Activated CD4-positive, alpha-beta T cell treated with anti-CD3 and anti-CD28 coated beads for 36 hours (primary cell): ENCODE data around the gene C5AR2. TPM values are rescaled to one million over a fixed set of nuclear protein-coding genes. Genes with fewer than 3 reads are reported as not detected.

ENCODE experiments used
- ATAC-seq: fragments of 200-7000 bp; cut with Tn5 transposase; one replicate; pipeline ENCODE4 v1.10.0; 2021; ENCODE audit warnings: mild to moderate bottlenecking, moderate library complexity
- CTCF ChIA-PET: fragments of 350-600 bp; sonication (Branson Sonifier 250); formaldehyde crosslinking; loops from one replicate; lab custom pipeline; 2021; ENCODE audit warnings: antibody characterized with exemption; lab: Charles Lee
- POLR2A ChIA-PET: fragments of 350-600 bp; sonication (Branson Sonifier 250); formaldehyde crosslinking; loops from one replicate; lab custom pipeline; 2021; ENCODE audit warnings: antibody characterized with exemption, inconsistent platforms; lab: Charles Lee
- DNase-seq: peaks from one replicate; pipeline ENCODE4 v3.0.0-alpha.2; 2020
- H3K27ac Mint-ChIP-seq: one replicate; pipeline ENCODE4 v1.8.0; 2021; ENCODE audit warnings: mixed read lengths
- H3K27me3 Mint-ChIP-seq: one replicate; pipeline ENCODE4 v1.8.0; 2021; ENCODE audit warnings: mixed read lengths
- H3K36me3 Mint-ChIP-seq: one replicate; pipeline ENCODE4 v1.8.0; 2021; ENCODE audit warnings: low read depth, mixed read lengths
- H3K4me1 Mint-ChIP-seq: one replicate; pipeline ENCODE4 v1.8.0; 2021; ENCODE audit warnings: mixed read lengths
- H3K4me3 Mint-ChIP-seq: one replicate; pipeline ENCODE4 v1.8.0; 2021; ENCODE audit warnings: mild to moderate bottlenecking, moderate library complexity, mixed read lengths
- H3K9me3 Mint-ChIP-seq: one replicate; pipeline ENCODE4 v1.8.0; 2021; ENCODE audit warnings: low read depth, mixed read lengths
- intact Hi-C, 2 experiments: fragments of 100-400 bp; cut with DNase I in 1 of 2; cut with micrococcal nuclease in 1 of 2; formaldehyde crosslinking; loops; one replicate each; pipeline versions ENCODE4 v1.14.2 to v1.15.1; 2022 to 2024; cut with DNase I, micrococcal nuclease
- total RNA-seq, 2 experiments: library from RNA; stranded (reverse); gene quantifications; one replicate each; pipeline ENCODE4 v1.2.3, GENCODE V29; 2021

Gene C5AR2
- total RNA-seq, 2 experiments from 2014 or later, result not detected

- CTCF ChIA-PET, result no interaction called here
- intact Hi-C loops, result no loop called here
These were observed 21.7 kb upstream of the C5AR2 start for GRCh38 chr19:47310323-47310722.

GRCh38 chr19:47310819-47311218 lies 21.2 kb upstream of the C5AR2 start:
- no peaks in the 10 kb centered on the region for H3K9me3 Mint-ChIP-seq
- H3K27ac Mint-ChIP-seq, result no peak overlapping the region
- H3K4me3 Mint-ChIP-seq, result no peak overlapping the region
- no peaks in the 10 kb centered on the region for H3K36me3 Mint-ChIP-seq
- ATAC-seq (no peak), DNase-seq (no peak)
- CTCF ChIA-PET, result no interaction called here
- POLR2A ChIA-PET, result no interaction called here
- peaks cover 6% of the 10 kb centered on the region for H3K4me1 Mint-ChIP-seq
- intact Hi-C loops, result no loop called here
- H3K27me3 Mint-ChIP-seq, result peaks cover 10% of the 10 kb centered on the region

More at GRCh38 chr19:47310323-47310722, 21.7 kb upstream of the C5AR2 start:
- H3K27me3 Mint-ChIP-seq, result peaks cover 12% of the 10 kb centered on the region
- ATAC-seq (no peak), DNase-seq (no peak)
- peaks cover 4% of the 10 kb centered on the region for H3K4me1 Mint-ChIP-seq
- POLR2A ChIA-PET, result no interaction called here
- no peak overlapping the region for H3K4me3 Mint-ChIP-seq
- no peaks in the 10 kb centered on the region for H3K36me3 Mint-ChIP-seq
- no peaks in the 10 kb centered on the region for H3K9me3 Mint-ChIP-seq
- no peak overlapping the region for H3K27ac Mint-ChIP-seq

GRCh38 chr19:47312366-47313006 lies 19.5 kb upstream of the C5AR2 start:
- Mint-ChIP-seq H3K9me3 (no peaks in the 10 kb centered on the region), H3K36me3 (no peaks in the 10 kb centered on the region), H3K4me3 (no peak overlapping the region), H3K27me3 (peaks cover 14% of the 10 kb centered on the region), H3K27ac (no peak overlapping the region), H3K4me1 (peaks cover 6% of the 10 kb centered on the region)
- ChIA-PET POLR2A (no interaction called here), CTCF (no interaction called here)
- intact Hi-C loops, result no loop called here
- ATAC-seq (no peak), DNase-seq (no peak)

DNA sequence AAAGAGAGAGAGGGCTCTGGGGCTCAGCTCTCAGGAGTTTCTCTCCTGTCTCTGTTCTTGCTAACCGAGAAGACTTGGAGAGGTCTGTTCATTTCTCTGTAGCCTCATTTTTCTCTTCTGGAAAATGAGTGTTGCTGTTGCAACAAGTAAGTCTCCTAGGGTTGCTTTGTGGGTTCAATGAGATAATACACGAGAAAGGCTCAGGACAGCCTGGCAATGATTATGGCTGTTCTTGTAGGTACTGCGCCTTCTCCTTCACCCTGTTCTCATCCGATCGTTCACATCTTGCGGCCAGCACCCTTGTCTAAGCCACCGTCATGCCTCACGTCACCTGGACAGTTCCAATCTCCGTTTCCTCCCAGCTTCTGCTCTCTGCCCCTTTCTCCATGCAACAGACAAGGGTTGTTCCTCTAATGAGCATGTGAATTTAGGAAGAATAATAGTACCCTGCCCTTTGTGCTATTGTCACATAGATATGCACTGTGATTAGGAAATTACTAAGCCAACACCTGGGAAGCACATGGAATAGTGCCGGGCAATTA lies 18.1 kb upstream of the C5AR2 start:
- Mint-ChIP-seq H3K4me1 (peaks cover 6% of the 10 kb centered on the region), H3K27me3 (peaks cover 14% of the 10 kb centered on the region), H3K27ac (no peak overlapping the region), H3K9me3 (no peaks in the 10 kb centered on the region), H3K36me3 (no peaks in the 10 kb centered on the region), H3K4me3 (no peak overlapping the region)
- ATAC-seq (no peak), DNase-seq (no peak)
- intact Hi-C loops, result no loop called here
- CTCF ChIA-PET, result no interaction called here
- POLR2A ChIA-PET, result no interaction called here

- intact Hi-C loops, result no loop called here
- CTCF ChIA-PET, result interaction anchor here (0.9 to 1.5 kb wide), 3 partner anchors 18 to 113 kb away, joined by 3 read pairs; partner anchors contain the start of gene CCDC9
- H3K27me3 Mint-ChIP-seq, result peaks cover 17% of the 10 kb centered on the region
- ATAC-seq (peak; percentile 97), DNase-seq (peak; percentile 63)
- peaks cover 6% of the 10 kb centered on the region for H3K4me1 Mint-ChIP-seq
- H3K36me3 Mint-ChIP-seq, result no peaks in the 10 kb centered on the region
- no peak overlapping the region for H3K27ac Mint-ChIP-seq
- POLR2A ChIA-PET, result interaction anchor here (0.7 kb wide), 1 partner anchor 69 kb away, joined by 3 read pairs; no protein-coding TSS in a partner anchor
- no peak overlapping the region for H3K4me3 Mint-ChIP-seq
- no peaks in the 10 kb centered on the region for H3K9me3 Mint-ChIP-seq
These were observed 16.7 kb upstream of the C5AR2 start for GRCh38 chr19:47315125-47315821.

DNA sequence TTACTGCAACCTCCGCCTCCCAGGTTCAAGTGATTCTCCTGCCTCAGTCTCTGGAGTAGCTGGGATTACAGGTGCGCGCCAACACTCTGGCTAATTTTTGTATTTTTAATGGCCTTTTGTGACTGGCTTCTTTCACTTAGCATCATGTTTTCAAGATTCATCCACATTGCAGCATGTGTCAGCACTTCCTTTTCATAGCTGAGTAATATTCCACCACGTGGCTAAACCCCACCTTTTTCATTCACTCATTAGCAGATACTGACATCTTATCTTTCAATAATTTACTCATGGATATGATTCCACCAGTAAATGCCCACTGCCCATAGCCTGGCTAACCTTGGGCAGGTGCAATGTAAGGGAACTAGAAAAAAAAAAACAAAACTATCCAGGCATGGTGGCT lies 15.5 kb upstream of the C5AR2 start:
- ATAC-seq (no peak), DNase-seq (no peak)
- intact Hi-C loops, result no loop called here
- H3K36me3 Mint-ChIP-seq, result no peaks in the 10 kb centered on the region
- H3K9me3 Mint-ChIP-seq, result no peaks in the 10 kb centered on the region
- ChIA-PET CTCF (interaction anchor here (0.6 to 1.5 kb wide), 2 partner anchors 11 to 23 kb away, joined by 4 to 6 read pairs; no protein-coding TSS in a partner anchor), POLR2A (interaction anchor here (0.6 kb wide), 1 partner anchor 94 kb away, joined by 3 read pairs; no protein-coding TSS in a partner anchor)
- H3K27me3 Mint-ChIP-seq, result peaks cover 21% of the 10 kb centered on the region
- H3K4me3 Mint-ChIP-seq, result no peak overlapping the region
- peaks cover 6% of the 10 kb centered on the region for H3K4me1 Mint-ChIP-seq
- no peak overlapping the region for H3K27ac Mint-ChIP-seq

DNA sequence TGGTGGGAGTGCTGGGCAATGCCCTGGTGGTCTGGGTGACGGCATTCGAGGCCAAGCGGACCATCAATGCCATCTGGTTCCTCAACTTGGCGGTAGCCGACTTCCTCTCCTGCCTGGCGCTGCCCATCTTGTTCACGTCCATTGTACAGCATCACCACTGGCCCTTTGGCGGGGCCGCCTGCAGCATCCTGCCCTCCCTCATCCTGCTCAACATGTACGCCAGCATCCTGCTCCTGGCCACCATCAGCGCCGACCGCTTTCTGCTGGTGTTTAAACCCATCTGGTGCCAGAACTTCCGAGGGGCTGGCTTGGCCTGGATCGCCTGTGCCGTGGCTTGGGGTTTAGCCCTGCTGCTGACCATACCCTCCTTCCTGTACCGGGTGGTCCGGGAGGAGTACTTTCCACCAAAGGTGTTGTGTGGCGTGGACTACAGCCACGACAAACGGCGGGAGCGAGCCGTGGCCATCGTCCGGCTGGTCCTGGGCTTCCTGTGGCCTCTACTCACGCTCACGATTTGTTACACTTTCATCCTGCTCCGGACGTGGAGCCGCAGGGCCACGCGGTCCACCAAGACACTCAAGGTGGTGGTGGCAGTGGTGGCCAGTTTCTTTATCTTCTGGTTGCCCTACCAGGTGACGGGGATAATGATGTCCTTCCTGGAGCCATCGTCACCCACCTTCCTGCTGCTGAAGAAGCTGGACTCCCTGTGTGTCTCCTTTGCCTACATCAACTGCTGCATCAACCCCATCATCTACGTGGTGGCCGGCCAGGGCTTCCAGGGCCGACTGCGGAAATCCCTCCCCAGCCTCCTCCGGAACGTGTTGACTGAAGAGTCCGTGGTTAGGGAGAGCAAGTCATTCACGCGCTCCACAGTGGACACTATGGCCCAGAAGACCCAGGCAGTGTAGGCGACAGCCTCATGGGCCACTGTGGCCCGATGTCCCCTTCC lies 11.8 kb upstream of the C5AR2 start:
- DNase-seq (no peak), ATAC-seq (no peak)
- Mint-ChIP-seq H3K36me3 (no peaks in the 10 kb centered on the region), H3K4me3 (no peak overlapping the region), H3K4me1 (peaks cover 4% of the 10 kb centered on the region), H3K27ac (no peak overlapping the region), H3K27me3 (peaks cover 22% of the 10 kb centered on the region), H3K9me3 (no peaks in the 10 kb centered on the region)
- POLR2A ChIA-PET, result no interaction called here
- CTCF ChIA-PET, result interaction anchor here (0.6 kb wide), 1 partner anchor 24 kb away, joined by 3 read pairs; no protein-coding TSS in a partner anchor
- intact Hi-C loops, result no loop called here

DNA sequence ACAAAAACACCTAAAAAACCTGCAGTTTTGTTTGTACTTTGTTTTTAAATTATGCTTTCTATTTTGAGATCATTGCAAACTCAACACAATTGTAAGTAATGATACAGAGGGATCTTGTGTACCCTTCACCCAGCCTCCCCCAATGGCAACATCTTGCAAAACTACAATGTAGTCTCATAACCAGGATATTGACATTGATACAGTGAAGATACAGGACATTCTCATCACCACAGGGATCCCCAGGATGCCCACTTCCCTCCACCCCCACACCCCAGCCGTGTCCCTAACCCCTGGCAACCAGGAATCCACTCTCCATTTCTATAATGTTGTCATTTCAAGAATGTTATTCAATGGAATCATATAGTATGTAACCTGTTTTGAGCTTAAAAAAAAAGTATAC lies 10.3 kb upstream of the C5AR2 start:
- no peaks in the 10 kb centered on the region for H3K4me1 Mint-ChIP-seq
- H3K27ac Mint-ChIP-seq, result no peak overlapping the region
- no peaks in the 10 kb centered on the region for H3K9me3 Mint-ChIP-seq
- H3K27me3 Mint-ChIP-seq, result peaks cover 15% of the 10 kb centered on the region
- POLR2A ChIA-PET, result interaction anchor here (0.5 kb wide), 1 partner anchor 1856 kb away, joined by 13 read pairs; no protein-coding TSS in a partner anchor
- DNase-seq (no peak), ATAC-seq (no peak)
- intact Hi-C loops, result no loop called here
- H3K4me3 Mint-ChIP-seq, result no peak overlapping the region
- H3K36me3 Mint-ChIP-seq, result no peaks in the 10 kb centered on the region
- CTCF ChIA-PET, result interaction anchor here (0.6 kb wide), 1 partner anchor 318 kb away, joined by 3 read pairs; no protein-coding TSS in a partner anchor

- Mint-ChIP-seq H3K27me3 (peaks cover 14% of the 10 kb centered on the region), H3K4me3 (no peak overlapping the region), H3K9me3 (no peaks in the 10 kb centered on the region), H3K36me3 (no peaks in the 10 kb centered on the region), H3K27ac (no peak overlapping the region), H3K4me1 (no peaks in the 10 kb centered on the region)
- DNase-seq, result no peak
- ATAC-seq, result no peak
- CTCF ChIA-PET, result no interaction called here
- intact Hi-C loops, result no loop called here
- POLR2A ChIA-PET, result interaction anchor here (0.5 kb wide), 1 partner anchor 1856 kb away, joined by 13 read pairs; no protein-coding TSS in a partner anchor
These were observed 9.9 kb upstream of the C5AR2 start for GRCh38 chr19:47322058-47322457.

GRCh38 chr19:47323409-47323808 lies 8.6 kb upstream of the C5AR2 start:
- intact Hi-C loops, result no loop called here
- Mint-ChIP-seq H3K36me3 (no peaks in the 10 kb centered on the region), H3K4me1 (no peaks in the 10 kb centered on the region), H3K9me3 (no peaks in the 10 kb centered on the region), H3K27ac (no peak overlapping the region), H3K27me3 (peaks cover 16% of the 10 kb centered on the region), H3K4me3 (no peak overlapping the region)
- ChIA-PET CTCF (interaction anchor here (0.6 kb wide), 1 partner anchor 829 kb away, joined by 4 read pairs; no protein-coding TSS in a partner anchor), POLR2A (no interaction called here)
- DNase-seq (no peak), ATAC-seq (no peak)

GRCh38 chr19:47323872-47324271 lies 8.1 kb upstream of the C5AR2 start:
- peaks cover 16% of the 10 kb centered on the region for H3K27me3 Mint-ChIP-seq
- H3K36me3 Mint-ChIP-seq, result no peaks in the 10 kb centered on the region
- H3K9me3 Mint-ChIP-seq, result no peaks in the 10 kb centered on the region
- POLR2A ChIA-PET, result no interaction called here
- H3K27ac Mint-ChIP-seq, result no peak overlapping the region
- no peaks in the 10 kb centered on the region for H3K4me1 Mint-ChIP-seq
- ATAC-seq (no peak), DNase-seq (no peak)
- intact Hi-C loops, result no loop called here
- CTCF ChIA-PET, result no interaction called here
- no peak overlapping the region for H3K4me3 Mint-ChIP-seq
